GM12878 (cell line): ENCODE data around the gene RBM48. TPM values are rescaled to one million over a fixed set of nuclear protein-coding genes. Genes with fewer than 3 reads are reported as not detected.

ENCODE experiments used
- ATF2 ChIP-seq: IDR thresholded peaks from 2 replicates; pipeline ENCODE4 v1.6.1; 2012; ENCODE audit warnings: low read length, inconsistent platforms
- KDM1A ChIP-seq: fragments of 200-600 bp; sonication (generic); IDR thresholded peaks from 2 replicates; pipeline ENCODE4 v1.6.1; 2016; ENCODE audit warnings: borderline replicate concordance
- NKRF ChIP-seq: fragments of 450-650 bp; conservative IDR thresholded peaks from 2 replicates; pipeline ENCODE4 v1.6.1; 2017; ENCODE audit warnings: mild to moderate bottlenecking, moderate library complexity
- PRDM15 ChIP-seq: fragments of 450-650 bp; formaldehyde crosslinking; IDR thresholded peaks from 2 replicates; pipeline ENCODE4 v1.4.0; 2020; ENCODE audit warnings: mild to moderate bottlenecking, moderate library complexity
- RUNX3 ChIP-seq: IDR thresholded peaks from 2 replicates; pipeline ENCODE4 v1.6.1; 2012; ENCODE audit warnings: low read length, inconsistent platforms
- SIX5 ChIP-seq: IDR thresholded peaks from 2 replicates; pipeline ENCODE4 v1.6.1; 2011; ENCODE audit warnings: mild to moderate bottlenecking, low read depth, low read length, moderate library complexity; ENCODE audit not compliant: severe bottlenecking
- polyA plus RNA-seq, 11 experiments: library from polyadenylated mRNA; depleted of rRNA in 4 of 11; unstranded in 6 of 11; stranded (reverse) in 5 of 11; fragments of >200 nt; fragmentation: Nextera tagmentation in 4 of 11; fragmentation: Illumina TruSeq in 1 of 11; extraction: Ambion mirVana in 4 of 11; extraction: Trizol in 1 of 11; gene quantifications; 1 replicate in 1 of 11; 2 replicates in 10 of 11; pipeline versions ENCODE4 v1.2.1 to v1.2.3, GENCODE V29; 2011 to 2016; ENCODE audit warnings: inconsistent platforms in 2 of 11, missing spikeins in 2 of 11, low read depth in 1 of 11
- total RNA-seq, 4 experiments: library from RNA; depleted of rRNA in 3 of 4; stranded (reverse); fragments of >200 nt in 3 of 4; fragmentation: Illumina TruSeq in 1 of 4; extraction: Trizol in 1 of 4; gene quantifications; 2 replicates each; pipeline versions ENCODE4 v1.2.1 to v1.2.3, GENCODE V29; 2013 to 2021

The RBM48 gene
- total and polyA plus RNA-seq, 10 of the 15 experiments (the other 5 are each of a cell fraction or from before 2014, with no cell fraction given) = 8.5 to 14.7 (median 11.6) TPM

- TF ChIP-seq NKRF = no peak
- no peak for TF ChIP-seq SIX5
- no peak for TF ChIP-seq RUNX3
- TF ChIP-seq PRDM15 (CRISPR knock-in tag) = no peak
- no peak for TF ChIP-seq KDM1A
- no peak for TF ChIP-seq ATF2
These were observed 39.0 kb upstream of the RBM48 start (continued) for GRCh38 chr7:92489634-92490033.
